Stimulated activated naive CD8-positive, alpha-beta T cell treated with anti-CD3 and anti-CD28 coated beads, Interleukin-15, Interleukin-2, amounts not matched to agents 100 ng/mL and 50 ng/mL, for 24 hours (primary cell): Measurements from ENCODE around the gene REP15.
"Not testable (repeated sequence)": the region's sequence is repeated elsewhere in the genome, so short reads cannot be mapped to it uniquely, and the experiment has no call there.

Experiments
- H3K27ac Mint-ChIP-seq: one replicate; pipeline ENCODE4 v1.8.0; 2021; ENCODE audit warnings: mild to moderate bottlenecking, mixed read lengths
- H3K27me3 Mint-ChIP-seq: one replicate; pipeline ENCODE4 v1.8.0; 2021; ENCODE audit warnings: mixed read lengths
- H3K36me3 Mint-ChIP-seq: one replicate; pipeline ENCODE4 v1.8.0; 2021; ENCODE audit warnings: low read depth, mixed read lengths
- H3K4me1 Mint-ChIP-seq: one replicate; pipeline ENCODE4 v1.8.0; 2021; ENCODE audit warnings: low read depth, mixed read lengths
- H3K4me3 Mint-ChIP-seq: one replicate; pipeline ENCODE4 v1.8.0; 2021; ENCODE audit warnings: mild to moderate bottlenecking, mixed read lengths
- H3K9me3 Mint-ChIP-seq: one replicate; pipeline ENCODE4 v1.8.0; 2021; ENCODE audit warnings: mixed read lengths

Gene REP15

DNA sequence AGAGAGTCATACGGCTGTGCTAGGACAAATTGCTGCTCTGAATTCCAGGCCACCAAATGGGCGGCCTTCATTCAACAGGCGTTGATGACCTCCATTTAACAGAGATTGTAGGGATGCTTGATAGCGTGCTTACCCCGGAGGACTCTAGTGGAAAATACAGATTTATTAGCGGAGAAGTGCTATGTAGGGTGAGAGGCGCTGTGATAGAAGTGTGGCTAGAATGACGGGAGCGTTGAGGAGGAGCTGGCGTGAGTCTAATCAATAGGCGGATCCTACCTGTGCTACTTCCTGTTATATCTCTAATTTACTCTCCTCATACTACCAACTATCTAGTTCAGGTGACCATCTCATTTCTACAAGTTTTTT, 15.1 kb downstream of the REP15 start:
- peak overlapping the region; percentile 95 for H3K27ac Mint-ChIP-seq
- H3K36me3 Mint-ChIP-seq, result peaks cover 31% of the 10 kb centered on the region
- peaks cover 5% of the 10 kb centered on the region for H3K27me3 Mint-ChIP-seq
- peak overlapping the region; percentile 99 for H3K4me3 Mint-ChIP-seq
- H3K9me3 Mint-ChIP-seq, result no peaks in the 10 kb centered on the region
- peaks cover 35% of the 10 kb centered on the region for H3K4me1 Mint-ChIP-seq

GRCh38 chr12:27711967-27712366, 15.7 kb downstream of the REP15 start:
- Mint-ChIP-seq H3K36me3 (peaks cover 32% of the 10 kb centered on the region), H3K27ac (peak overlapping the region; percentile 95), H3K9me3 (no peaks in the 10 kb centered on the region), H3K4me3 (peak overlapping the region; percentile 99), H3K27me3 (peaks cover 5% of the 10 kb centered on the region), H3K4me1 (peaks cover 35% of the 10 kb centered on the region)

DNA sequence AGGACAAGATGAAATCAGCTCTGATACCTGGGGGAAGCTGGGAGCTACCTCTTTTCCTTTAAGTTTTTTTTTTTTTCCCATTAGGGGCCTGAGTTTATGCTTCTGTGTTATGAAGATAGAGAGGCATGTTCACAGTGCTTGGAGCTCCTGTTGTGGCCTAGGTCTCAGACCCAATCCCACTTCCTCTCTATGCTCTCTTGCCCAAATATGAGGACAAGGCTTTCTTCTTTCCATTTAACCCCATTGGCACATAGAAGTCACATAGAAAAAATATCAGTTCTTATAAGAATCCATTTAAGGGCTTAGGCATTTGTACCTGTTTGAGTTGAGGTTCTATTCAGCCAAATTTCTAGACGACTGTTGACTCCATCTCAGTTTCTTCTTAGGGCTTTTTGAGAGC, 27.0 kb downstream of the REP15 start:
- H3K9me3 Mint-ChIP-seq, result no peaks in the 10 kb centered on the region
- H3K27ac Mint-ChIP-seq, result no peak overlapping the region
- peaks cover 3% of the 10 kb centered on the region for H3K4me1 Mint-ChIP-seq
- H3K27me3 Mint-ChIP-seq, result no peaks in the 10 kb centered on the region
- H3K36me3 Mint-ChIP-seq, result peaks cover 63% of the 10 kb centered on the region
- no peak overlapping the region for H3K4me3 Mint-ChIP-seq

- Mint-ChIP-seq H3K4me3 (no peak overlapping the region), H3K36me3 (peaks cover 57% of the 10 kb centered on the region), H3K27ac (no peak overlapping the region)
Measured at GRCh38 chr12:27730097-27730588, 33.9 kb downstream of the REP15 start.

GRCh38 chr12:27732281-27732680, 36.0 kb downstream of the REP15 start:
- Mint-ChIP-seq H3K27me3 (no peaks in the 10 kb centered on the region), H3K9me3 (no peaks in the 10 kb centered on the region), H3K36me3 (peaks cover 56% of the 10 kb centered on the region), H3K4me3 (no peak overlapping the region), H3K27ac (no peak overlapping the region), H3K4me1 (no peaks in the 10 kb centered on the region)

More at GRCh38 chr12:27730097-27730588, 33.9 kb downstream of the REP15 start:
- H3K27me3 Mint-ChIP-seq, result no peaks in the 10 kb centered on the region
- H3K9me3 Mint-ChIP-seq, result no peaks in the 10 kb centered on the region
- no peaks in the 10 kb centered on the region for H3K4me1 Mint-ChIP-seq

GRCh38 chr12:27733052-27733656, 36.9 kb downstream of the REP15 start:
- H3K36me3 Mint-ChIP-seq, result peaks cover 60% of the 10 kb centered on the region
- H3K4me1 Mint-ChIP-seq, result no peaks in the 10 kb centered on the region
- H3K27me3 Mint-ChIP-seq, result no peaks in the 10 kb centered on the region
- H3K27ac Mint-ChIP-seq, result no peak overlapping the region
- H3K4me3 Mint-ChIP-seq, result no peak overlapping the region
- H3K9me3 Mint-ChIP-seq, result no peaks in the 10 kb centered on the region

GRCh38 chr12:27733791-27734190, 37.5 kb downstream of the REP15 start:
- no peaks in the 10 kb centered on the region for H3K4me1 Mint-ChIP-seq
- no peak overlapping the region for H3K4me3 Mint-ChIP-seq
- no peaks in the 10 kb centered on the region for H3K9me3 Mint-ChIP-seq
- no peak overlapping the region for H3K27ac Mint-ChIP-seq
- H3K27me3 Mint-ChIP-seq, result no peaks in the 10 kb centered on the region
- H3K36me3 Mint-ChIP-seq, result peaks cover 55% of the 10 kb centered on the region

- not testable (repeated sequence) for H3K4me1 Mint-ChIP-seq, H3K27me3 Mint-ChIP-seq, H3K27ac Mint-ChIP-seq, H3K4me3 Mint-ChIP-seq, H3K9me3 Mint-ChIP-seq
- peaks cover 49% of the 10 kb centered on the region for H3K36me3 Mint-ChIP-seq
Measured at GRCh38 chr12:27734321-27734720, 38.1 kb downstream of the REP15 start.

GRCh38 chr12:27743601-27744000, 47.4 kb downstream of the REP15 start:
- H3K4me1 Mint-ChIP-seq, result peaks cover 5% of the 10 kb centered on the region
- H3K4me3 Mint-ChIP-seq, result no peak overlapping the region
- H3K27me3 Mint-ChIP-seq, result no peaks in the 10 kb centered on the region
- no peak overlapping the region for H3K27ac Mint-ChIP-seq
- peaks cover 46% of the 10 kb centered on the region for H3K36me3 Mint-ChIP-seq
- H3K9me3 Mint-ChIP-seq, result no peaks in the 10 kb centered on the region

- peaks cover 43% of the 10 kb centered on the region for H3K36me3 Mint-ChIP-seq
- not testable (repeated sequence) for H3K4me1 Mint-ChIP-seq, H3K27me3 Mint-ChIP-seq, H3K27ac Mint-ChIP-seq, H3K9me3 Mint-ChIP-seq, H3K4me3 Mint-ChIP-seq
Measured at GRCh38 chr12:27745734-27746133, 49.5 kb downstream of the REP15 start.
